ENCODE measurements around the gene DDX55. TPM values are rescaled to one million over a fixed set of nuclear protein-coding genes. Genes with fewer than 3 reads are reported as not detected.
A peak's percentile ranks its signal among the peaks of the same experiment; 100 is the strongest.

DDX55 gene
- total RNA-seq, 2 donors from 2014 or later, result 25.6 to 36.2 TPM

- H3K4me1 Mint-ChIP-seq (ENCODE audit: low read depth), result peaks cover 24% of the 10 kb centered on the region
- ATAC-seq (replicated peaks in 1 of 2), result no peak
- no peak overlapping the region for H3K4me3 Mint-ChIP-seq
- H3K9me3 Mint-ChIP-seq, result no peaks in the 10 kb centered on the region
- H3K27ac Mint-ChIP-seq, result no peak overlapping the region
- no peaks in the 10 kb centered on the region for H3K27me3 Mint-ChIP-seq (ENCODE audit: low read depth)
- DNase-seq, result no peak
- H3K36me3 Mint-ChIP-seq (ENCODE audit: insufficient read depth in 2 of 2), result peaks cover 6 to 41% of the 10 kb centered on the region in 2 donors
Measured at GRCh38 chr12:123617580-123617979, 15.7 kb downstream of the DDX55 start.

GRCh38 chr12:123621101-123621500 lies 19.2 kb downstream of the DDX55 start:
- H3K27ac Mint-ChIP-seq, result peak overlapping the region; percentile 95
- no peaks in the 10 kb centered on the region for H3K9me3 Mint-ChIP-seq
- no peak overlapping the region for H3K4me3 Mint-ChIP-seq
- peaks cover 3 to 32% of the 10 kb centered on the region in 2 donors for H3K36me3 Mint-ChIP-seq (ENCODE audit: insufficient read depth in 2 of 2)
- H3K27me3 Mint-ChIP-seq (ENCODE audit: low read depth), result no peaks in the 10 kb centered on the region
- H3K4me1 Mint-ChIP-seq (ENCODE audit: low read depth), result peaks cover 24% of the 10 kb centered on the region
- DNase-seq (no peak), ATAC-seq (replicated peaks in 1 of 2) (no peak)

- Mint-ChIP-seq H3K9me3 (no peaks in the 10 kb centered on the region), H3K27me3 (ENCODE audit: low read depth) (no peaks in the 10 kb centered on the region), H3K36me3 (ENCODE audit: insufficient read depth in 2 of 2) (peaks cover 6 to 34% of the 10 kb centered on the region in 2 donors), H3K4me1 (ENCODE audit: low read depth) (peaks cover 24% of the 10 kb centered on the region), H3K4me3 (no peak overlapping the region), H3K27ac (peak overlapping the region; percentile 95)
- DNase-seq, result peak; percentile 11 to 37
- peak; percentile 80 to 95 for ATAC-seq (replicated peaks in 1 of 2)
Measured at GRCh38 chr12:123621619-123622530, 20.0 kb downstream of the DDX55 start.

- no peaks in the 10 kb centered on the region for H3K9me3 Mint-ChIP-seq
Measured at GRCh38 chr12:123633379-123634141, 31.7 kb downstream of the DDX55 start, which contains the start of the genes EIF2B1 and GTF2H3. Gene EIF2B1 (minus strand): TSS chr12:123633686. CDS start chr12:123633557, 129 bp downstream. Gene GTF2H3 (plus strand): TSS chr12:123633829. CDS start chr12:123633860, 31 bp downstream.

DNA sequence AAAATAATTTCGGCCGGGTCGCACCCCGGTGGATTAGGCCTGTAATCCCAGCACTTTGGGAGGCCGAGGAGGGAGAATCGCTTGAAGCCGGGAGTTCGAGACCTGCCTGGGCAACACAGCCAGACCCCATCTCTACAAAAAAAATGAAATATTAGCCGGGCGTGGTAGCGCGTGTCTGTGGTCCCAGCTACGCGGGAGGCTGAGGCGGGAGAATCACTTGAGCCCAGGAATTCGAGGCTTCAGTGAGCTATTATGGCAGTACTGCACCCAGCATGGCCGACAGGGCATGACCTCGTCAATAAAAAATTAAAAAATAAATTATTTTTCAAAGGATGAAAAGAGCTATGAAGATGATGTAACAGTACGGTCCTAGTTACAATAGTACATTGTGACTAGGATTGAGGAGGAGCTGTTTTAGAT lies 32.3 kb downstream of the DDX55 start:
- Mint-ChIP-seq H3K9me3 (no peaks in the 10 kb centered on the region), H3K27ac (peak overlapping the region; percentile 98), H3K4me1 (ENCODE audit: low read depth) (peaks cover 41% of the 10 kb centered on the region), H3K27me3 (ENCODE audit: low read depth) (no peaks in the 10 kb centered on the region), H3K36me3 (ENCODE audit: insufficient read depth in 2 of 2) (peaks cover 14 to 20% of the 10 kb centered on the region in 2 donors), H3K4me3 (peak overlapping the region; percentile 95 to 99)
- DNase-seq (no peak), ATAC-seq (replicated peaks in 1 of 2) (no peak)

More at GRCh38 chr12:123633379-123634141, 31.7 kb downstream of the DDX55 start, which contains the start of the genes EIF2B1 and GTF2H3:
- peaks cover 41% of the 10 kb centered on the region for H3K4me1 Mint-ChIP-seq (ENCODE audit: low read depth)
- H3K36me3 Mint-ChIP-seq (ENCODE audit: insufficient read depth in 2 of 2), result peaks cover 16 to 20% of the 10 kb centered on the region in 2 donors
- peak; percentile 99 for ATAC-seq (replicated peaks in 1 of 2)
- no peaks in the 10 kb centered on the region for H3K27me3 Mint-ChIP-seq (ENCODE audit: low read depth)
- H3K27ac Mint-ChIP-seq, result peak within 1 kb of the TSS; percentile 98
- H3K4me3 Mint-ChIP-seq, result peak within 1 kb of the TSS; percentile 95 to 99
- DNase-seq, result peak; percentile 97 to 98

GRCh38 chr12:123643911-123644310 lies 42.0 kb downstream of the DDX55 start:
- no peaks in the 10 kb centered on the region for H3K4me1 Mint-ChIP-seq (ENCODE audit: low read depth)
- H3K36me3 Mint-ChIP-seq (ENCODE audit: insufficient read depth in 2 of 2), result peaks cover 0 to 34% of the 10 kb centered on the region in 2 donors
- no peak overlapping the region for H3K4me3 Mint-ChIP-seq
- no peak overlapping the region for H3K27ac Mint-ChIP-seq
- ATAC-seq (replicated peaks in 1 of 2) (no peak), DNase-seq (no peak)
- no peaks in the 10 kb centered on the region for H3K27me3 Mint-ChIP-seq (ENCODE audit: low read depth)
- H3K9me3 Mint-ChIP-seq, result no peaks in the 10 kb centered on the region

- ATAC-seq (replicated peaks in 1 of 2), result no peak
- Mint-ChIP-seq H3K9me3 (no peaks in the 10 kb centered on the region), H3K27ac (no peak overlapping the region), H3K27me3 (ENCODE audit: low read depth) (no peaks in the 10 kb centered on the region), H3K4me1 (ENCODE audit: low read depth) (no peaks in the 10 kb centered on the region), H3K4me3 (no peak overlapping the region), H3K36me3 (ENCODE audit: insufficient read depth in 2 of 2) (peaks cover 2 to 32% of the 10 kb centered on the region in 2 donors)
- DNase-seq, result no peak
Measured at GRCh38 chr12:123645380-123645779, 43.5 kb downstream of the DDX55 start.

DNA sequence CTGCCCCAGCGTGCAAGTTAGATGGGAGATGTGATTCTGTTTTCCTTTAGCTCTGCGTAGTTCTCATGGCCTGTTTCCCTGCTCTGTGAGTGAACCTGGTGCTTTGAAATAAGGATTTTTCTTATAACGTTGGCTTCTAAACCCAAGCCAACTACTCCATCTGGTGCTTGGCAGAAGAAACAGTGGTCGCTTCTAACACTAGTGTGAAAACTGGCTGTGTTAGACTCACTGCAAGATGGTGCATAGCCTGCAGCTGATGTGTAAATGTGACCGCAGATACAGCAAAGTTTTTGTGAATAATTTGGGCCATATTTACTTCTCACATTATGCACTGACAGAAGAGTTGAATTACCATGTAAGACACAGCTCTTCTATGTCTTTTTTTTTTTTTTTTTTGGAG lies 44.0 kb downstream of the DDX55 start:
- Mint-ChIP-seq H3K27me3 (ENCODE audit: low read depth) (no peaks in the 10 kb centered on the region), H3K9me3 (no peaks in the 10 kb centered on the region), H3K27ac (no peak overlapping the region), H3K4me1 (ENCODE audit: low read depth) (no peaks in the 10 kb centered on the region), H3K4me3 (no peak overlapping the region), H3K36me3 (ENCODE audit: insufficient read depth in 2 of 2) (peaks cover 2 to 35% of the 10 kb centered on the region in 2 donors)
- DNase-seq (no peak), ATAC-seq (replicated peaks in 1 of 2) (no peak)

DNA sequence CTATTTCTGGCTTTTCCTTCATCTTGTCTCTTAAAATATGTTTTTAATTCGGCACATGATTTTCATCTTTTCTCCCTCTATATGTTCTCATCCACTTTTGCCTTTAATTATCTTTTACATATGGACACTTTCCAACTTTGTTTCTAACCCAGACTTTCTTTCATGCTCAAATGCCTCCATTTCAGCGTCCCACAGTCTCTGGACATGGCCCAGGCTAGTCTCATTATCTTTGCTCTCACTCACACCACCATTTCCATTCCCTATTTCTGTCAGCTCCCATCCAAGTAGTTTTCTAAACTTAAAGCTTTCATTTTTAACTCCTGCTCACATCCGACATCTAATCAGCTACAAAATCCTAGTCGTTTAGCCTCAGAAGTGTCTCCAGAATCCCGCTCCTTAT lies 46.5 kb downstream of the DDX55 start:
- H3K4me3 Mint-ChIP-seq, result no peak overlapping the region
- DNase-seq (no peak), ATAC-seq (replicated peaks in 1 of 2) (no peak)
- H3K36me3 Mint-ChIP-seq (ENCODE audit: insufficient read depth in 2 of 2), result peaks cover 2 to 39% of the 10 kb centered on the region in 2 donors
- H3K4me1 Mint-ChIP-seq (ENCODE audit: low read depth), result no peaks in the 10 kb centered on the region
- no peaks in the 10 kb centered on the region for H3K9me3 Mint-ChIP-seq
- H3K27ac Mint-ChIP-seq, result no peak overlapping the region
- H3K27me3 Mint-ChIP-seq (ENCODE audit: low read depth), result no peaks in the 10 kb centered on the region

DNA sequence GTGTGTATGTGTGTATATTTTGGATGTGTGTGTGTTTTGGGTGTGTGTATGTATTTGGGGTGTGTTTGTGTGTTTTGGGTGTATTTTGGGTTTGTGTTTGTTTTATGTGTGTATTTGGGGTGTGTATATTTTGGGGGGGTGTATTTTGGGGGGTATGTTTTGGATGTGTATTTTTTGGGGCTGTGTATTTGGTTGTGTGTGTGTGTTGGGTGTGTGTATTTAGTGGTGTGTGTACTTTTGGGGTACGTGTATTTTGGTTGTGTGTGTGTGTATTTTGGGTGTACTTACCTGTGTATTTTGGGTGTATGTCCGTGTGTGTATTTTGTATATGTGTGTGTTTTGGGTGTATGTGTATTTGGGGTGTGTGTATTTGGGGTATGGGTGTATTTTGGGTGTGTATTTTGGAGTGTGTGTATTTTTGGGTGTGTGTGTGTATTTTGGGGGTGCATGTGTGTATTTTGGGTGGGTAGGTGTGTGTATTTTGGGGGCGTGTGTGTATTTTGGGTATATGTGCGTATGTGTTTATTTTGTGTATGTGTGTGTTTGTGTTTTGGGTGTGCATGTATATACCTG lies 52.3 kb downstream of the DDX55 start:
- peaks cover 7 to 25% of the 10 kb centered on the region in 2 donors for H3K36me3 Mint-ChIP-seq (ENCODE audit: insufficient read depth in 2 of 2)
- no peak overlapping the region for H3K4me3 Mint-ChIP-seq
- DNase-seq (no peak), ATAC-seq (replicated peaks in 1 of 2) (no peak)
- no peaks in the 10 kb centered on the region for H3K4me1 Mint-ChIP-seq (ENCODE audit: low read depth)
- no peaks in the 10 kb centered on the region for H3K27me3 Mint-ChIP-seq (ENCODE audit: low read depth)
- no peaks in the 10 kb centered on the region for H3K9me3 Mint-ChIP-seq
- no peak overlapping the region for H3K27ac Mint-ChIP-seq

- DNase-seq (no peak), ATAC-seq (replicated peaks in 1 of 2) (no peak)
- Mint-ChIP-seq H3K4me1 (ENCODE audit: low read depth) (no peaks in the 10 kb centered on the region), H3K36me3 (ENCODE audit: insufficient read depth in 2 of 2) (peaks cover 9 to 31% of the 10 kb centered on the region in 2 donors), H3K4me3 (no peak overlapping the region), H3K27ac (no peak overlapping the region), H3K27me3 (ENCODE audit: low read depth) (no peaks in the 10 kb centered on the region), H3K9me3 (no peaks in the 10 kb centered on the region)
Measured at GRCh38 chr12:123655420-123655819, 53.5 kb downstream of the DDX55 start.

GRCh38 chr12:123656392-123656791 lies 54.5 kb downstream of the DDX55 start:
- no peak overlapping the region for H3K27ac Mint-ChIP-seq
- no peaks in the 10 kb centered on the region for H3K27me3 Mint-ChIP-seq (ENCODE audit: low read depth)
- H3K36me3 Mint-ChIP-seq (ENCODE audit: insufficient read depth in 2 of 2), result peaks cover 9 to 27% of the 10 kb centered on the region in 2 donors
- DNase-seq, result no peak
- no peak overlapping the region for H3K4me3 Mint-ChIP-seq
- ATAC-seq (replicated peaks in 1 of 2), result no peak
- no peaks in the 10 kb centered on the region for H3K9me3 Mint-ChIP-seq
- no peaks in the 10 kb centered on the region for H3K4me1 Mint-ChIP-seq (ENCODE audit: low read depth)
